Liver (tissue), 2 donors: ENCODE data around the gene SALL1.

ENCODE experiments used
- CTCF ChIP-seq: fragments of 150-350 bp; IDR thresholded peaks from 2 replicates; pipeline ENCODE4 v1.5.1; 2017; ENCODE audit warnings: improper control_type of control experiment, low read depth, low read length; ENCODE audit not compliant: missing input control
- FOXA2 ChIP-seq: IDR thresholded peaks from 2 replicates; pipeline ENCODE4 v1.6.1; 2016; ENCODE audit warnings: antibody characterized with exemption
- REST ChIP-seq: IDR thresholded peaks from 2 replicates; pipeline ENCODE4 v1.6.1; 2016; ENCODE audit warnings: antibody characterized with exemption, mild to moderate bottlenecking
- donor health status: healthy.

GRCh38 chr16:51110700-51111157, 40.3 kb downstream of the SALL1 start:
- TF ChIP-seq CTCF (no peak), FOXA2 (no peak), REST (no peak)
